Measurements from ENCODE around the gene ZNF446.
"Not testable (repeated sequence)": the region's sequence is repeated elsewhere in the genome, so short reads cannot be mapped to it uniquely, and the experiment has no call there.

Gene ZNF446

DNA sequence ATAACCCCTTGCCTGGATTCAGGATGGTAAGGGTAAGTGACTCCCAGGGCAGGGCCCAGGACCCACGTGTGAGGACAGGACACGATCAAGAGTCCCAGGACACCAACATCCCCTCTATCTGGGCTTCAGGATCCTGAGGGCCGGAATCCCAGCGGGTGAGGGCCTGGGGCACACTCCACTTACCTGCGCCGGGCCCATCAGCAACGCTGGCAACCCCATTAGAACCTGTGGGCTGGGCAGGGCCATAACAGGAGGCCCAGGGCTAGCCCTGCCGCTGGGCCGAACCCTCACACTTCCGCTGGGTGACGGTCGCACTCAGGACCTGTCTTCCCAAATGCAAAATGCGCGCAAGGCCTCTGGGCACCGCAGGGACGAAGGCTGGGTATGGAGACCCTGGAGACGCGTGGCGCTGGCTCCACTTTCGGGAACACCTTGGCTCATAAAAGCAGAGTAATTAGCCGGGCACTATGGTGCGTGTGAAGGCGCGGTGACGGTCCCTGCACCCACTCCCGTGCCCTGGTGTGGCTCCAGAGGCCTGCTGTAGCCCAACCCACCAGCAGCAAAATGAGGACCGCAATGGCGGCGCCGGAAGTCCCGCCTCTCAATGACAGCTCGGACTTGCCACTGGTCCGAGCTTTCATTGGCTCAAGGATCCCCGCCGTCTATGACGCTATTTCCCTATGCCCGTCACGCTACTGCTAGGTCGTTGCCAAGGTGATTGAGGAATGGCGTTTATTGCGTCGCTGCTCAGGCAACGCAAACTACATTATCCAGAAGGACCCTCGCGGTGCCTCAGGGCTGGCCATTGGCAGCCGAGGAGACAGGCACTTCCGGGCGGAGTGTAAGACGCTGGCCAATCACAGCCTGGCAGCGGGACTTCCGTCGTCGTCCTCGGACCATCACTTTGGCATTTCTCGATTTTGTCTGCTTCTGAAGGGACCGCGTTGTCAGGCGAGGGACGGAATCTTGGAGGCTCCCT is 36.3 kb upstream of the ZNF446 start, which contains the start of gene ZNF132:
ZNF132 (minus strand) TSS at position 578 of the 979 bp plus-strand sequence; CDS start at position 246, 332 bp downstream.
- no peak within 1 kb of the TSS for H3K4me3 ChIP-seq (ENCODE audit: low read length)
- H3K4me2 ChIP-seq (ENCODE audit: low read length) = no peak within 1 kb of the TSS
- H2AFZ ChIP-seq (ENCODE audit: low read depth, low read length) = no peak within 1 kb of the TSS
- H3K9me3 ChIP-seq (ENCODE audit: insufficient read depth, low read length) = no peaks in the 10 kb centered on the region
- no peaks in the 10 kb centered on the region for H3K79me2 ChIP-seq (ENCODE audit: low read length)
- no peak within 1 kb of the TSS for H3K27ac ChIP-seq (ENCODE audit: low read length)
- TF ChIP-seq, protein P1, sequence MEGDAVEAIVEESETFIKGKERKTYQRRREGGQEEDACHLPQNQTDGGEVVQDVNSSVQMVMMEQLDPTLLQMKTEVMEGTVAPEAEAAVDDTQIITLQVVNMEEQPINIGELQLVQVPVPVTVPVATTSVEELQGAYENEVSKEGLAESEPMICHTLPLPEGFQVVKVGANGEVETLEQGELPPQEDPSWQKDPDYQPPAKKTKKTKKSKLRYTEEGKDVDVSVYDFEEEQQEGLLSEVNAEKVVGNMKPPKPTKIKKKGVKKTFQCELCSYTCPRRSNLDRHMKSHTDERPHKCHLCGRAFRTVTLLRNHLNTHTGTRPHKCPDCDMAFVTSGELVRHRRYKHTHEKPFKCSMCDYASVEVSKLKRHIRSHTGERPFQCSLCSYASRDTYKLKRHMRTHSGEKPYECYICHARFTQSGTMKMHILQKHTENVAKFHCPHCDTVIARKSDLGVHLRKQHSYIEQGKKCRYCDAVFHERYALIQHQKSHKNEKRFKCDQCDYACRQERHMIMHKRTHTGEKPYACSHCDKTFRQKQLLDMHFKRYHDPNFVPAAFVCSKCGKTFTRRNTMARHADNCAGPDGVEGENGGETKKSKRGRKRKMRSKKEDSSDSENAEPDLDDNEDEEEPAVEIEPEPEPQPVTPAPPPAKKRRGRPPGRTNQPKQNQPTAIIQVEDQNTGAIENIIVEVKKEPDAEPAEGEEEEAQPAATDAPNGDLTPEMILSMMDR (IDR thresholded peaks at IDR 0.05; ENCODE audit: low read depth, low read length) = no peak
- no peak for TF ChIP-seq EZH2phosphoT487 (IDR thresholded peaks at IDR 0.05; ENCODE audit: low read depth)
- H3K4me1 ChIP-seq (ENCODE audit: low read length) = no peaks in the 10 kb centered on the region; the same call in 1 of the 2 replicates
- no peak within 1 kb of the TSS for H3K9ac ChIP-seq (ENCODE audit: low read length)
- no peaks in the 10 kb centered on the region for H4K20me1 ChIP-seq (ENCODE audit: insufficient read depth, low read length)
- peaks cover under 1% of the 10 kb centered on the region for H3K36me3 ChIP-seq (replicated peaks; ENCODE audit: low read depth, low read length)
- no peaks in the 10 kb centered on the region for H3K27me3 ChIP-seq (ENCODE audit: low read depth, low read length)

DNA sequence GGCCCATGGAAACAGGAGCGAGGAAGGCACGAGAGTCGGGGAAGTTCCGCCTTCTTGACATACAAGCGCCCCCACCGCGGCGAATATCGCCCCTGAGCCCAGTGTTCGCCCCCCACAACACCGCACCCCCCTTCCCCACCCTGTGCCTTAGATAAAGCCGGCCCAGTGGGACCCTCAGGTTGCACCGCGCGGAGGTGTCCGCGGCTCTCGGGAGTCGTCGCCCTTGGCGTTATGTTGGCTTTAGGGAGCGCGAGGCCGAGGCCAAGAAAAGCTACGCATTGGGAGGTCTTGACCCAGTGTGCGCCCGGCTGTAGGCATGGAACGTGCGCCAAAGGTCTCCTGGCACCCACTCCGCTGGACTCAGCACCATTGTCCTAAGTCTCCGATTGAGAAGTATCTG is 35.6 kb upstream of the ZNF446 start:
- Histone ChIP-seq H3K27ac (ENCODE audit: low read length) (no peak overlapping the region), H4K20me1 (ENCODE audit: insufficient read depth, low read length) (no peaks in the 10 kb centered on the region), H3K4me2 (ENCODE audit: low read length) (no peak overlapping the region), H3K79me2 (ENCODE audit: low read length) (no peaks in the 10 kb centered on the region), H3K4me1 (ENCODE audit: low read length) (no peaks in the 10 kb centered on the region; the same call in 1 of the 2 replicates), H3K9ac (ENCODE audit: low read length) (no peak overlapping the region), H3K27me3 (ENCODE audit: low read depth, low read length) (no peaks in the 10 kb centered on the region), H3K36me3 (replicated peaks; ENCODE audit: low read depth, low read length) (no peaks in the 10 kb centered on the region), H3K4me3 (ENCODE audit: low read length) (no peak overlapping the region), H2AFZ (ENCODE audit: low read depth, low read length) (no peak overlapping the region), H3K9me3 (ENCODE audit: insufficient read depth, low read length) (no peaks in the 10 kb centered on the region)
- TF ChIP-seq EZH2phosphoT487 (IDR thresholded peaks at IDR 0.05; ENCODE audit: low read depth) = no peak
- TF ChIP-seq, protein P1 (IDR thresholded peaks at IDR 0.05; ENCODE audit: low read depth, low read length) = no peak

DNA sequence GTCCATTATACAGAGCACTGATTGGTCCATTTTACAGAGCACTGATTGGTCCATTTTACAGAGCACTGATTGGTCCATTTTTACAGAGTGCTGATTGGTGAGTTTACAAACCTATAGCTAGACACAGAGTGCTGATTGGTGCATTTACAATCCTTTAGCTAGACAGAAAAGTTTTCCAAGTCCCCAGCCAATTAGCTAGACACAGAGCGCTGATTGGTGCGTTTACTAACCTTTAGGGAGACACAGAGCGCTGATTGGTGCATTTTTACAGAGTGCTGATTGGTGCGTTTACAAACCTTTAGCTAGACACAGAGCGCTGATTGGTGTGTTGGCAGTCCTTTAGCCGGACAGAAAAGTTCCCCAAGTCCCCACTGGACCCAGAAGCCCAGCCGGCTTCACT is 33.2 kb upstream of the ZNF446 start:
- H3K27ac ChIP-seq (ENCODE audit: low read length); H3K79me2 ChIP-seq (ENCODE audit: low read length); H2AFZ ChIP-seq (ENCODE audit: low read depth, low read length); H3K4me3 ChIP-seq (ENCODE audit: low read length); H3K27me3 ChIP-seq (ENCODE audit: low read depth, low read length); H3K9ac ChIP-seq (ENCODE audit: low read length); H3K4me2 ChIP-seq (ENCODE audit: low read length); H3K4me1 ChIP-seq (ENCODE audit: low read length); H3K9me3 ChIP-seq (ENCODE audit: insufficient read depth, low read length); H4K20me1 ChIP-seq (ENCODE audit: insufficient read depth, low read length); H3K36me3 ChIP-seq (replicated peaks; ENCODE audit: low read depth, low read length): not testable (repeated sequence)

DNA sequence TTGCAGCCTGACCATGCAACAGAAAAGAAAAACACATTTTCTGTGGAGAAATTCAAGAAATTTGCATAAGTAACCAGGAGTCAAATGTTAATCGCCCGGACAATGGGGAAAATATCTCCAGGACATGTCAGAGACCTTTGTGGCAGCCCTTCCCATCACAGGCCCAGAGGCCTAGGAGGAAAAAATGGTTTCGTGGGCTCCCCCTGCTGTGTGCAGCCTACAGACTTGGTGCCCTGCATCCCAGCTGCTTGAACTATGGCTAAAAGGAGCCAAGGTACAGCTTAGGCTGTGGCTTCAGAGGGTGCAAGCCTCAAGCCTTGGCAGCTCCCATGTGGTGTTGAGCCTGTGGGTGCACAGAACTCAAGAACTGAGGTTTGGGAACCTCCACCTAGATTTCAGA is 27.3 kb upstream of the ZNF446 start:
- peaks cover 13% of the 10 kb centered on the region for H3K9me3 ChIP-seq (ENCODE audit: insufficient read depth, low read length)
- not testable (repeated sequence) for H3K4me1 ChIP-seq (ENCODE audit: low read length); H3K36me3 ChIP-seq (replicated peaks; ENCODE audit: low read depth, low read length); H4K20me1 ChIP-seq (ENCODE audit: insufficient read depth, low read length); H3K4me3 ChIP-seq (ENCODE audit: low read length); H2AFZ ChIP-seq (ENCODE audit: low read depth, low read length); H3K27me3 ChIP-seq (ENCODE audit: low read depth, low read length); H3K9ac ChIP-seq (ENCODE audit: low read length); H3K27ac ChIP-seq (ENCODE audit: low read length); H3K79me2 ChIP-seq (ENCODE audit: low read length); H3K4me2 ChIP-seq (ENCODE audit: low read length)

DNA sequence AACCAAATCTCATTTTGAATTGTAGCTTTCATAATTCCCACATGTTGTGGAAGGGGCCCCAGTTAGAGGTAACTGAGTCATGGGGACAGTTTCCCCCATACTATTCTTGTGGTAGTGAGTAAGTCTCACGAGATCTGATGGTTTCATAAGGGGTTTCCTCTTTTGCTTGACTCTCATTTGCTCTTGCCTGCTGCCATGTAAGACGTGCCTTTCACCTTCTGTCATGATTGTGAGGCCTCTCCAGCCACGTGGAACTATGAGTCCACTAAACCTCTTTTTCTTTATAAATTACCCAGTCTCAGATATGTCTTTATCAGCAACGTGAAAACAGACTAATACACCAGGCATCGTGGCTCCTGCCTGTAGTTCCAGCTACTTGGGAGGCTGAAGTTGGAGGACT is 26.2 kb upstream of the ZNF446 start:
- not testable (repeated sequence) for H2AFZ ChIP-seq (ENCODE audit: low read depth, low read length); H3K79me2 ChIP-seq (ENCODE audit: low read length); H3K4me3 ChIP-seq (ENCODE audit: low read length); H3K27me3 ChIP-seq (ENCODE audit: low read depth, low read length); H3K9ac ChIP-seq (ENCODE audit: low read length); H3K4me1 ChIP-seq (ENCODE audit: low read length); H3K27ac ChIP-seq (ENCODE audit: low read length); H4K20me1 ChIP-seq (ENCODE audit: insufficient read depth, low read length); H3K36me3 ChIP-seq (replicated peaks; ENCODE audit: low read depth, low read length); H3K4me2 ChIP-seq (ENCODE audit: low read length)
- H3K9me3 ChIP-seq (ENCODE audit: insufficient read depth, low read length) = peaks cover 13% of the 10 kb centered on the region
